ENCODE data around the gene LAMB1. TPM values are rescaled to one million over a fixed set of nuclear protein-coding genes. Genes with fewer than 3 reads are reported as not detected.
A peak's percentile ranks its signal among the peaks of the same experiment; 100 is the strongest.
"Not testable (repeated sequence)": the region's sequence is repeated elsewhere in the genome, so short reads cannot be mapped to it uniquely, and the experiment has no call there.

Gene LAMB1
- polyA plus RNA-seq, 10 donors, result 446 to 768 (median 508) TPM

DNA sequence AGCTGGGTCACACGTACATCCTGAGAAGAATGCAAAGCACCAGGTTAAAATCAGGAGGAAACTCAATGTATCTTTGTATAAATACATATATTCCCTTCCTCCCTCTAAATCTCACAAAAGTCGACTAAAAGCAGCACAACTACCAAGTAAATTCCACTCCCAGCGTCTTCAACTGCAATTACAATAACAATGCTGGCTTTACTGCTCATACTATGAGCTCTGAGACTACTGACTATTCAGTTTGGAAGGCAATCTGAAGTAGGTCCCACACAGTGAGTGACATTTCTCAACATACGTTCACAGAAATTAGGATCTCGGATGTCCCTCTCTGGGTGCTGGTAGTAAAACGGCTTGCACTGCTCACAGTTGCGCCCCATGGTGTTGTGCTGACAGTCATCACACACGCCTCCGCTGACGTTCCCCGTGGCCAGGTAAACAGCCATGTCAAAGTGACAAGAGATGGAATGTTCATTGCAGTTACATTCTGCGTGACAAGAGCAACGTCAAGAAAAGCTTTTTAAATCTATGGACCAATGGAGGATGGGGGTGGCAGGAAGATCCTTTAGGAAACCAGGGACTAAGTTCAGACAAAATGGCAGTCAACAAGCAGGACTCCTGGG lies 27.5 kb downstream of the LAMB1 start:
- no peak for DNase-seq

DNA sequence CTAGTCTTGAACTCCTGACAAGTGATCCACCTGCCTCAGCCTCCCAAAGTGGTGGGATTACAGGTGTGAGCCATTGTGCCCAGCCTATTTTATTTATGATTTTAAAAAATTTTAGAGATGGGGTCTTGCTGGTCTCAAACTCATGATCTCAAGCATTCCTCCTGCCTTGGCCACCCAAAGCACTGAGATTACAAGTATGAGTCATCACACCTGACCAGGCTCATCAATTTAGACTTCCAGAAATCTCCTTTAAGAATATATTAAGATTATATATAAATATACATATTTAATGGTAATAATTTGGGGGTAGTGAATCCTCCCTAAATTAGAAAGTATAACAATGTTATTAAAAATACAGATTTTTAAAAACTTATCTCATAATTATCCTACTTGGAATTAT lies 29.1 kb downstream of the LAMB1 start:
- no peak for DNase-seq

DNA sequence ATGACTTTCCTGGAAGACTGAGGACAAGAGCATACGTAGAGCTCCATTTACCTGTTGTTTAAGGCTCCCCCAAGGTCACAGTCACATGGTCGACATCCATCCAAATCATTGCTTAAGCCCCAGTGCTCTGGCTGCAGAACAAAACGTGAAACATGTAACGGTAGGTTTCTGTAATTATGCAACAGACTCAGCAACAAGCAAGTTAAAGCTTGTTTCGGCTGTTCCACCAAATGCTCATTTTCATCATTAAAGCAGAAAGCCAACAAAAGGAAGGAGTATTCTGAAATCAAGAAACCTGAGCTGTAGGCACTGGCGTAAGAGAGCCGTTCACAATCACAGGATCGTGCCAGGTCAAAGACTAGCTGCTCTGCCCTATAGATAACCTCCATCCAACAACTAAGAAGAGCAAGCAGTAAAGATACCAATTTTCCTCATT lies 30.0 kb downstream of the LAMB1 start:
- DNase-seq, result peak in 1 of 3 donors; percentile 76

DNA sequence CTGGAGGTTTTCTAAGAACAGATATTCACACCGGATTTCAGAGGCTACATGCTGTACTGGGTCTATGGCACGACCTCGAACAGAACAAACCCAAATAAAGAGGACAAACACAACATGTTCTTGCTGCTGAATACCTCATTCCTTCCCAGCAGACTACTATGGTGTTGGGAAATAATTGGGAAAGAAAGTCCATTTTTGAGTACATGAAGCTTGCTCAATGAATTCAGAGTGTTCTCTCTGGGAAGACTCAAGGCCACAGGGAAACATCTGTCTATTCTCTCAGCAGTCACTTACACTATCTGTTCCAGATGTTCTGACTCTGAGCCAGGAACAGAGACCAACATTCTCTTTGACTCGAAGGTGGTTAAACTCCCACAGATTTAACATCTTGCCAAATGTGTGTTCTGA lies 30.9 kb downstream of the LAMB1 start:
- peak; percentile 84 to 96 (median 92) for DNase-seq

DNA sequence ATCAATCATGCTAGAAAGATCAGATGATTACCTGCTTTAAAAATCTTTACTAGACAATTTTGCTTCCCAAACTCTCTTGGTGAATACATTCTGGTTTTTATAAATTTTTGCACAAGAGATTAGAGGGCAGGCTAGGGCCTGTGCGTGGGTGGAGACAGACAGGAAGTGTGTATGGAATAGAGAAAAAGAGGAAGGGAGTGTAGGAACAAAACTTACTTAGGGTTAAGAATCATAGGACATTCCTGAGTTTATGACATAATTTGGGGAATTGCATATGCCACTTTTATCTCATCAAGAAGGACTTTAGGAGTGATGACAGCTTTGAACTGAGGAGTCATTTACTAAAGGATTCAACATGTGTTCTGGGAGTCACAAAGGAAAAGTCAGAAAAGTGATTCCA lies 31.3 kb downstream of the LAMB1 start:
- DNase-seq, result peak in 1 of 3 donors; percentile 67

DNA sequence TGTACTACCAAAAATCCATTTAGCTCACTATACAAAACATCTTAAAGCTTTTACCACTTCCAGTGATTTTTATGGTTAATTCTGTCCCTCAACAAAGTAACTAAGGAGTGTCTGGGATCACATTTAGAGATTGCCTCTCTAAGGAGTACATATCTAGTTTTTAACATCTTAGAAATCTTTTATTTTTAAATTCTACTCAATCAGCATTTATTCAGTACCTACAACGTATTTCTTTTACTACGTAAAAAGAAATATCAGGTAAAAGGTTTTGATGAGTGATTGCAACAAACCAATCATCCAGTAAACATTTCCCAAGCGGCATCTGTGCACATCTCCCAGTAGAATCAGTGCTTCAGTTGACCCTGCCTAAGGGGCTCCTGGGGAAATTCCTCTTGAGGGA lies 31.9 kb downstream of the LAMB1 start:
- no peak for DNase-seq

DNA sequence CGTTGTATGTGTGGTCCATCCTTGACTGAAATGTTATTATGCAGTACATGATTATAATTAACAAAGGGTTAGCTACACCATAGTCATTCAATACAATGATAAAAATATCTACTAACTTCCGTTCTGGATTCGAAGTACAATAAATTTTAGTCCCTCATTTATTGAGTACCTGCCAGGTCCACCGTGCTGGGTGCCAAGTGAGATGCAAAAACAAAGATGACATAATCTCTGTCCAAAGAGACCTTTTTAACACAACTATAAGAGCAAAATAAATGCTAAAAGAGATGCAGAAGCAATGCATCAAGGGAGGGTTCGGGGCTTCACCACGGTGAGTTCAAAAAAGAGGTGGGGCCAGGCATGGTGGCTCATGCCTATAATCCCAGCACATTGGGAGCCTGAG lies 33.1 kb downstream of the LAMB1 start:
- DNase-seq, result no peak

DNA sequence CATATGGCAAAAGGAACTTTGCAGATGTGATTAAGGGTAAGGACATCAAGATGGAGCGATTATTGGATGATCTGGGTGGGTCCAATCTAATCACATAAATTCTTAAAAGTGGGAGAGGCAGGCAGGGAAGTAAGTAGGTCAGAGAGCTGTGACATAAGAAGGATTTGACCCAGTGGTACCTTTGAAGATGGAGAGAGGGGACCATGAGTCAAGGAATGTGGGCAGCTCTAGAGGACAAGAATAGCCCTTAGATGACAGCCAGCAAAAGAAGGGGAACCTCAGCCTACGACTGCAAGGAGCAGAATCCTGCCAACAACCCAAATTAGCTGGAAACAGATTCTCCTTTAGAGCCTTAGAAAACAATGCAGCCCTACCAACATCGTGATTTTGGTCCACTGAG lies 34.5 kb downstream of the LAMB1 start:
- DNase-seq, result no peak

DNA sequence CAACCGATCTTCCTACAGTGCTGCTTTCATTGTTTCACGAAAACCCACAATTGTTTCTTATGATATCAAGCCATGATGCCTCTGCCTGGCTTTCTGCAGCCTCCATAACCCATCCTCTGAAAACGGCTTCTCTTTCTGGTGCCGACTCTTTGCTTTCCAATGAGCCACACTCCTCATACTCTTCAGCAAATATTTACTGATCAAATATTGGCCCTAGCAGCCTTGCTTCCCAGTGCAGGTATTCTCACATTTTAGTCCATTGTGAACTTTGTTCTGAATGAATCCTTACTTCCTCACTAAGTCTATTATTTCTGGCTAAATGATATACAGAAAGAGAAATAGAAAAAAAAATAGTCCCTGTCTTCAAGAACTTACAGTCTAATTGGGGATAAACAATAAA lies 35.5 kb downstream of the LAMB1 start:
- DNase-seq, result no peak

DNA sequence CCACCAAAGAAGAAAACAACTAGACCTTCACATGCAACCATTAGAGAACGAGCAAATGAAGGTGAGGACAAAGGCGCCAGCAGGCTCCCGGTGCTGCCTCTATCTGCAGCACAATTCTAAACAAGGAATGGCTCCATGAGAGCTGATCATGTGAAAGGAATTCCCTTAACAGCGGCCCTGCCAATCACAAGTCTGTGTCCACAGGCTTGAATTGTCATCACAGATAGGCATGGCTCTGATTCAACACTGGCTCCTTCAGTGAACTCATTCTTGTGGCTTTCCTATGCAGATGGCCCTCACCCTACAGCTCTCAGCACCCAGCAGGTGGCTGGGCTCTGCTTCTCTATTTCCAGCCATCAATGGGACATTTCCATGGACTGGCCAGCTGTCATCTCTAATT lies 36.2 kb downstream of the LAMB1 start:
- peak; percentile 54 to 79 (median 69) for DNase-seq

DNA sequence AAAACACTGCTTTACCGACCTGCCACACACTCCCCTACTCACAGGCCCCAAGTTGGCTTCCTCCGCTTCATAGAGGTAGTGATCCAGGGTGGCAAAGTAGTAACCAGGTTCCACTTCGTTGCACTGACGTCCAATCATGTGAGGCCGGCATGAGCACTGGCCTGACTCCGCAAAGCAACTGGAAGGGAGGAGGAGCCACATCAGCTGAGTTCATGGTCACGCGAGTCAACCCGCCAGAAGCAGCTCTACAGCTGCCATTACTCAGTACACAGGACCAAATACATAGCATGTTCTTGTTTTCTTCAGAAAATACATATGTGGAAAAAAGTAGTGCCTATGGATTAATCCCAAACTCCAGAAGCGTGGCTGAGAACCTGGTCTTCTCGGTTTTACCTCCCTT lies 38.5 kb downstream of the LAMB1 start:
- DNase-seq, result no peak

DNA sequence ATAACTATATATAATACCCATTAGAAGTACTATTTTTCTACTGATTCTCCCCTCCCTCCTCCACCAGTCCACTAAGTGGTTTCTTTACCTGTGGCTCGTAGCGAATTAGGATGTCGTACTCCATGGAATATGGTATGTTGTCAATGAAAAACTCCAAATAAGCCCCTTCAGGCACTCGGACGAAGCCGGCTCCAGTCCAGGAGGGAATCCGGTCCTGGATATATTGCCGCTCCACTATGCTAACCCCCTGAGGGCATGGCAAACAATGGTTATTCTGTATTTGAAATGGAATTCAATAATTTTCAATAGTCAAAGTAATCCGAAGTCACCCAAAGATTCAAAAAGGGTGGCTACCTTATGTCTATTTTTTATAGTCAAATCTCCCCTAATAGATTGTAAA lies 40.1 kb downstream of the LAMB1 start:
- DNase-seq, result no peak

DNA sequence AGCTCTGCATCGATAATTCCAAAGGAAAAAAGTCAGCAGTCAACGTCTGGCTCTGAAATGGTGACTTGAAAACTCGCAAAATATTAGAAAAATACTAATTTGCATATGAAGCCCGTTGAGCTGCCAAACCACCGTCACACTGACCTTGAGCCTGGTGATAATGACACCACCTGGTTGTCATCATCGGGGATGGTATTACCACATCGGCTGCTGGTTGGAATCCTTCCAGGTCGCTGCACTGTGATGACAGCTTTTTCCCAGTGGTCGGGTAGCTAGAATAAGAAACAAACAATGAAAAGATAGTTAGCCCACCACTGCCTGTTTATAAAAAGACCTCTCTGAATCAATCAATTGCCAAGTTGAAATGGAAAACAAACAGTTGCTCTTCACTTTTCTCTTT lies 41.6 kb downstream of the LAMB1 start:
- DNase-seq, result peak in 1 of 3 donors; percentile 50

DNA sequence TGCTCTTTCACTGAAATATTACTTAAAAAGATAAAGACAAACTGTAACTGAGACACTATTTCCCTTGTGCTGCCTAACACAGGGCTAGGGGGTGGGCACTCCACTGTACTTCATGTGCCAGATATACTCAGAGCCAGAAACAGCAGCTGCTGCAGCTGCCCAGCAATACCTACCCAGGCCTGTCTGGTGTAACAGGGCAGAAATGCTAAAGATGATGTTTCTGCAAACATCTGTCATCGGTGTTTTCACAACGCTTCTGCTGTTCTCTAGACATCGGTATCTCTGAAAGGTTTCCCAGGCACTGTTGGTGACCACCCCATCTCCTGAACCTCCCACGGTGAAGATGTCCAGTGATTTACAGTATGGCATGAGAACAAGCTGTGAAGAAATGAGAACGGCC lies 42.7 kb downstream of the LAMB1 start:
- peak in 2 of 3 donors; percentile 53 to 72 for DNase-seq

DNA sequence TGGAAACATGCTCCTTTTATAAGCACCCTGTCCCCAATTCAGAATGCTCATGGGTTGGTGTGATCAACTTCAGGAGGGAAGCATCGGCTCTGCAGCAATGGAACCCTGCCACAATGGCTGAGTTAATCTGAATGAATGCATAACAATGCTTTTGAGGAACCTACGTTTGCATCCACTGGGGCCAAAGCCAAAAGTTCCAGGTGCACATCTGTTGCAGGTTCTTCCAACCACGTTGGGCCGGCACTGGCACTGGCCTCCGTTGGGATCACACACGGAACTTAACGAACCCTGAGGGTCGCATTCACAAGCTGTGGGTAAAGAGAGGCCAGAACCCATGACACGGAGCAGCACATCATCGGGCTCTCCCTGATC lies 43.4 kb downstream of the LAMB1 start:
- DNase-seq, result no peak

DNA sequence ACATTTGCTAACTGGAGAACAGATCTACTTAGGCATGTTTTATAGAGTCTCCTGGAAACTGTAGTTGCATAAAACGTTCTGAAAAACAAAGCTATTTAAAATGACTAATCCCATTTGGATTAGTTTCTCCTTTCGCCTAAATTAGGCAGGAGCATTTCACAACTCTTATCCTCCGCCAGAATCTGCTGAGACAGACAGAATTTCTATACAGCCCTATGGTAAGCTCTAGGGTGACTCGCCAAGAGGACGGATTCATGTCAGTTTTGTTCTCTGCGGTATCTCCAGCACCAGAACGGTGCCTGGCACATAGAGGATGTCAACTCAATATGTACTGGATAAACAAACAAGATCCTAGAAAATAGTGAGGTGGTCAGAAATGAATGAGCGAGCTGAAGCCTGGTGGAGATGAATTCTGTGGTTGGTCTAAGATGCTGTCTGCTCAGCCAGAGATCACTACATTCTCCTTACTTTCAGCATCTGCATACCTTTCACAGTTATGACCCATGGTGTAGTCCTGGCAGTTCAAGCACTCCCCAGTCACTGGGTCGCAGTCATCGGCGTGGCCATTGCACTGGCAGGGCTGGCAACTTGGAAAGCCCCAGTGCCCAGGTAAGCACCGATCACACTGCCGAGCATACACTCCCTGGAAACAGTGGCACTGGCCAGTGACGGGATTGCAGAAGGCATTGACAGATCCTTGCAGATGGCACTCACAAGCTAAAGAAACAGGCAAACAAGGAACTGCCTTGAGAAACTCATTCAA lies 44.0 kb downstream of the LAMB1 start:
- peak in 2 of 3 donors; percentile 56 to 76 for DNase-seq

DNA sequence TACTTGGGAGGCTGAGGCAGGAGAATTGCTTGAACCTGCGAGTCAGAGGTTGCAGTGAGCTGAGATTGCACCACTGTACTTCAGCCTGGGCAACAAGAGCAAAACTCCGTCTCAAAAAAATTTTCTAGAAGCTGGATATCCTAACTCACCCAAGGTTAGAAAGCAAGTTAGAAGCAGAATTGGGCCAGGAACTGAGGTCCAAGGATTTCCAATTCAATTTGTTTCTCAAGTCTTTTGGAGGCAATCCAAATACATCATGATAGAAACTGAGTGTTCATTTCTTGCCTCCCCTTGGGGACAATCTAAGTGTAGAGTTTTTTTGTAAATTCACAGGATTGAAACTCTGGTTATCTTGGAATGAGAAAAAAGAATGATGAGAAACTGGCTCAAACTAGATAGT lies 45.5 kb downstream of the LAMB1 start:
- DNase-seq, result peak in 2 of 3 donors; percentile 39 to 71

DNA sequence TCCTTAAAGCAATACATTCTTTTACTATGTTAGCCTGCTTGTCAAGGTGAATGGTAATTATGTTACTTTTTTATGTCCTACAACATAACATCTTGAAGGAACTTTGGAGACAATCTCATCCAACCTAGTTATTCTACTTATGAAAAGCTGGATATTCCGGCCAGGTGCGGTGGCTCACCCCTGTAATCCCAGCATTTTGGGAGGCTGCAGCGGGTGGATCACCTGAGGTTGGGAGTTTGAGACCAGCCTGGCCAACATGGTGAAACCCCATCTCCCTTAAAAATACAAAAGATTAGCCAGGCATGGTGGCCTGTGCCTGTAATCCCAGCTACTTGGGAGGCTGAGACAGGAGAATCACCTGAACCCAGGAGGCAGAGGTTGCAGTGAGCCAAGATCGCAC lies 46.0 kb downstream of the LAMB1 start:
- DNase-seq, result not testable (repeated sequence)

DNA sequence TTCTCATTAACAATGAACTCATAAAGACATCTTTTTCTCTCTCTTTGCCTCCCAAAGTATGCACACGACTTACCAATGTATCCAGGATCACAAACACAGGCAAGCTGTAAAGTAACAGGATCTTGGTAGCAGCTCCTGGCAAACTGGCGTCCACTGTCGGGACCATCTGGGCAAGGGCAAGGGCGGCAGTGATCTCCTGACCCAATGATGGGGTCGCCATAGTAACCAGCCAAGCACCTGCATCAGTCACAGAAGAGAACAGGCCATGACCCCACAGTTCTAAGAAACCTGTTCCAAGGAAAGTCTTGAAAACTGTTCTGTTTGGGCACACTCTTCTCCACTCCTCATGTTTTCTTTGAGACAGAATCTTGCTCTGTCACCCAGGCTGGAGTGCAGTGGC lies 47.6 kb downstream of the LAMB1 start:
- no peak for DNase-seq

DNA sequence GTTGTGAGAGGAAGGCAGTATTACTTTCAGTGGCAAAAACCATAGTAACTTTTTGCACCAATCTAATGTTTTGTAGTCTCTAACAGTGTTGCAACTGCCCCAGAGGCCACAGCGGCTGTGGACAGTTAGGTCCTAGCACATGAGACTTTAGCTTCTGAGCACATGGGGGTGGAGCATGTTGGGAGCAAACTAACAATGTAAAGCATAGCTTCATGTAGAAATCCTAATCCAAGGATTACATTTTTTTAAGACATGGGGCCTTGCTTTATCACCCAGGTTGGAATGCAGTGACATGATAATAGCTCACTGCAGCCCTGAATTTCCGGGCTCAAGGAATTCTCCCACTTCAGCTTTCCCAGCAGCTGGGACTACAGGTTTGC lies 49.0 kb downstream of the LAMB1 start:
- no peak for DNase-seq

DNA sequence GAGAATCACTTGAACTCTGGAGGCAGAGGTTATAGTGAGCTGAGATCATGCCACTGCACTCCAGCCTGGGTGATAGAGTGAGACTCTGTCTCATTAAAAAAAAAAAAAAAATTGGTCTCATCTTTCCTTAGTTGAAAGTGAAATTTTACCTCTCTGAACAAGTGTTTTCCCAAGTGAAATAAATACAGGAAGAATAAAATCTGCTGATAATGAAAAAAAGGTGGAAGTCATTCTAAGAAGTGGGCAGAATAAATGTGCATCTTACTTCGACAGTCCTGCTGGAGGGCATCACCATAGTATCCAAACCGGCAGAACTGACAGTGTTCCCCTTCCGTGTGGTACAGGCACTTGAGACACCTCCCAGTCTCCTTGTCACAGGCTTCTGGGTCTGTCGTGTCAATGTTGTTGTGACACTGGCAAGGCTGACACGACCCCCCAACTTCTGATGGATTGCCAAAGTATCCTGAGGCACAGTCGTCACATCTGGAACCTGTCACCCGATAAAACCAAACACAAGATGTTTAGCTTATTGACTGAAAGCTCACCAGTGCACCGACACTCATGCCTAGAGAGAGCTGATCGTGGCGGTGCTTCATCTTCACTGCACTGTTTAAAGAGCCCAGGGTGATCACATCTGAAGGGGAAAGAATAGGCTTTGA lies 49.6 kb downstream of the LAMB1 start:
- DNase-seq, result no peak

DNA sequence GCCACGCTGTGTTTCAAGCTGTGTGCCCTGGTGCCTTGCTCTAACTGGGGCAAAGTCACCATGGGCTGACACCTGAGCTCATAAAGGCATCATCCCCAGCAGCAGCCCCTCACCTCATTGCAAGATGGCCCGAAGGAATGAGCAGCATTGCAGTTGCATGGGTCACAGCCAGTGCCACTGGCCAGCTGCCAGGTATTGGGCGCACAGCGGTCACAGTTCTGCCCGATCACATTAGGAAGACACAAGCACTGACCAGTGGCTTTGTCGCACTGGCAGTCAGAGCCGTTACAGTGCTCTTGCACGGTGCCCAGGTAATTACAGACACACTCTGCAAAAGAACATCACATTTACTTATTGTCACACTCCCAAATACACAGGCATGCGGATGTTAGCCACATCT lies 51.1 kb downstream of the LAMB1 start:
- DNase-seq, result no peak

DNA sequence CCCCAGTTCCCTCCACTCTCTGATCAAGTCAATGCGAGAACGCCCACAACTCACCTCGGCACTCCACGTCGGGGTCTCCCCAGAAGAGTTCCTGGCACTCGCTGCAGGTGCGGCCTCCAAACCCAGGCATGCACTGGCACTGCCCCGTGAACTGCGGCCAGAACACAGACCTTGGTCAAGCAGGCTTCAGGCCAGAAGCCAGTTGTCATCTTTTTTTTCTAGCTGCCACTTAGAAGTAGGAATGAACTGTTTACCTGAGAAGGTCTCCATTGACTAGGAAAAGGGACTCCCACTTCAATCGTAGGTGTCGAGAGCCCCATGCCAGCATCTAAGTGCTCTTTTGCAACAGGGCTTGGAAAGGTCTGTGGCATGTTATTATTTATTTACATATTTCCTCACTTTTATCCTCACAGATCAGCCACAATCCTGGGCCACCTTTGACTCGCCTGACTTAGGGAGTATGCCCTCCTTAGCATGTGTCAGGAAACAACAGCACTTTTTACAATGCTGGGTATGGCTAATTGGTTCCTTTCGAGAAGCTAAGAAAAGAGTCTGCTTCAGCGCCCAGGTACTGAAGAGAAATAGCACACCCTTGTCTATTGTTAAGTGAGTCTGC lies 51.7 kb downstream of the LAMB1 start:
- no peak for DNase-seq

All from muscle of back (tissue), 11 donors.